Measurements from ENCODE around the gene SNTG2.

DNA sequence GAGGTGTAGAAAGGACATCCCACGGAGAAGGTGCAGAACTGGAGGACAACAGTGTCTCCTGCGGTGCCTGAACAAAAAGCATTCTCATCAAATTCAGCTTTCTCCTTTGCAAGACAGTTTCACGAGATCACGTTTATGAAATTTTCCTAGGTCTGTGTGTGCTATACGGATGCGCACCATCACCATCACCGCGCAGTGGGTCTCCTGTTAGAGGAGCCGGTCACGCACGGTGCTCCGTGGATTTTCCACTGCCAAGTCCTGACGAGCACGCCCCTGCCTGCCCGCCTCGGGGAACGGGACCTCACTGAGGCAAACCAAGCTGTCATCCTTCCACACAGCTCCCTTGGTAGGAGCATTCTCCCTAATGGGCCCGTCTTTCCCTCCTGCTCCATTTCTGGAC is 322.2 kb downstream of the SNTG2 start:
- TF ChIP-seq POLR2A (IDR thresholded peaks at IDR 0.05) (no peak), POLR2AphosphoS5 (IDR thresholded peaks at IDR 0.05) (no peak)
- TF ChIP-seq, protein P1, sequence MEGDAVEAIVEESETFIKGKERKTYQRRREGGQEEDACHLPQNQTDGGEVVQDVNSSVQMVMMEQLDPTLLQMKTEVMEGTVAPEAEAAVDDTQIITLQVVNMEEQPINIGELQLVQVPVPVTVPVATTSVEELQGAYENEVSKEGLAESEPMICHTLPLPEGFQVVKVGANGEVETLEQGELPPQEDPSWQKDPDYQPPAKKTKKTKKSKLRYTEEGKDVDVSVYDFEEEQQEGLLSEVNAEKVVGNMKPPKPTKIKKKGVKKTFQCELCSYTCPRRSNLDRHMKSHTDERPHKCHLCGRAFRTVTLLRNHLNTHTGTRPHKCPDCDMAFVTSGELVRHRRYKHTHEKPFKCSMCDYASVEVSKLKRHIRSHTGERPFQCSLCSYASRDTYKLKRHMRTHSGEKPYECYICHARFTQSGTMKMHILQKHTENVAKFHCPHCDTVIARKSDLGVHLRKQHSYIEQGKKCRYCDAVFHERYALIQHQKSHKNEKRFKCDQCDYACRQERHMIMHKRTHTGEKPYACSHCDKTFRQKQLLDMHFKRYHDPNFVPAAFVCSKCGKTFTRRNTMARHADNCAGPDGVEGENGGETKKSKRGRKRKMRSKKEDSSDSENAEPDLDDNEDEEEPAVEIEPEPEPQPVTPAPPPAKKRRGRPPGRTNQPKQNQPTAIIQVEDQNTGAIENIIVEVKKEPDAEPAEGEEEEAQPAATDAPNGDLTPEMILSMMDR (IDR thresholded peaks at IDR 0.05), result no peak

Measured in prostate gland (tissue), 2 donors.